ENCODE results near the gene RACK1.

- no peak for TF ChIP-seq POLR2AphosphoS5 (IDR thresholded peaks at IDR 0.05)
- no peak for TF ChIP-seq CTCF (IDR thresholded peaks at IDR 0.05 in 8 of 11, conservative IDR thresholded peaks at IDR 0.05 in 3 of 11)
Measured at GRCh38 chr5:181219262-181220177, 24.2 kb downstream of the RACK1 start.

Data from spleen (tissue), 7 donors.